ENCODE results near the gene HDAC4.

- TF ChIP-seq POLR2A (IDR thresholded peaks at IDR 0.05; ENCODE audit: low read depth, low read length) (no peak), TCF12 (IDR thresholded peaks at IDR 0.05; ENCODE audit: low read depth, low read length) (no peak), ZNF274 (IDR thresholded peaks at IDR 0.05; ENCODE audit: insufficient read depth, insufficient read length) (no peak), SIN3A (IDR thresholded peaks at IDR 0.05; ENCODE audit: low read depth, low read length) (no peak), EP300 (IDR thresholded peaks at IDR 0.05; ENCODE audit: borderline replicate concordance in 1 of 2, control insufficient read depth in 1 of 2, low read depth in 2 of 2, low read length in 2 of 2) (no peak), CTCF (IDR thresholded peaks at IDR 0.05 in 2 of 3, conservative IDR thresholded peaks at IDR 0.05 in 1 of 3; ENCODE audit: control insufficient read depth in 2 of 3, extremely low read depth in 1 of 3, insufficient read depth in 1 of 3, low read depth in 3 of 3, low read length in 3 of 3) (no peak), BCLAF1 (IDR thresholded peaks at IDR 0.05) (no peak), EZH2 (IDR thresholded peaks at IDR 0.05; ENCODE audit: borderline replicate concordance, control insufficient read depth, low read depth, low read length) (no peak)
Observed at GRCh38 chr2:239339726-239340601, 60.9 kb downstream of the HDAC4 start.

All from GM12878 (cell line).